SHP77 (cell line): ENCODE data around the gene ELP4.

Experiments used
- DNase-seq, 2 experiments: peaks; one replicate each; lab custom pipeline; 2025; lab: John Stamatoyannopoulos, UW

Gene ELP4

GRCh38 chr11:31824879-31825837 lies 315.6 kb downstream of the ELP4 start:
- DNase-seq = no peak

- no peak for DNase-seq
Measured at GRCh38 chr11:31825838-31826484, 316.4 kb downstream of the ELP4 start.

DNA sequence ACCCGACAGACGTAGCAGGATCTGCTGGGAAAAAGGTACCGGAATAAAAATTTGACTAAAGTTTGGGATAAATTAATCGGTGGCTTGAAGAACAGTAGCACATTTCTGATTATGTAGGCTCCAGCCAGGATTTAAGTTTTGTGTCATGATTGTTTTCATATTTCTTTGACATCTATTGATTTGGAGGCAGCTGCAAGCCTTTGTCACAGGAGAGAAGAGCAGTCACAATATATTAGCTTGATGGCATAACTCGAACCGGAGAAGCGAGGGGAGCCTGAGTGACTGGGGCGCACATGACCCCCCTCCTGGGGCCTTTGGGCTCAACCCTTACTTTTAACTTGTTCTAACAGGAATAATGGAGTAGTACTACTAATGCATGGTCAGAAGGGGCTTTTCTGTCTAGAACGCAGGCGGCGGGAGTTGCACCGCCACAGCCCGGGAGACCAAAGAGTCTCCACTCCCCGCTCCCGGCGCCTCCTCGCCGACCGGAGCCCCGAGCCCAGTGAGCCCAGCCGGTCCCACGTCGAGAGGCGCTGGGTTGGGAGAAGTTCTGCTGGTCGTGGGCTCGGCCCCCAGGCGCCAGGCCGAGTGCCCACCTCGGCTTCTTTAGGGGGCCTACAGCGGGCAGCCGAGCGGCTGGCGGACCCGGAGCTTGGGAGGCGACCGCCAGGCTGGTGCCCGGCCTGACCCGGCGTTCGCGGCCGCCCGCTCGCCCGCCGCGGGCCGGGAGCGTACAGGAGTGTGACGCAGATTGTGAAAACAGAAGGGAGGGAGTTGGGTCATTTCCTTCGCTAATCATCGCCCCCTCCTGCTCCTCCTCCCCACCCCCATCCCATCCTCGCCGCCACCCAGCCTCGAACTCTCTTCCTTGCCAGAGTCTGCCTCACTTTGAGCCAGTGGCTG lies 317.2 kb downstream of the ELP4 start:
- no peak for DNase-seq

DNA sequence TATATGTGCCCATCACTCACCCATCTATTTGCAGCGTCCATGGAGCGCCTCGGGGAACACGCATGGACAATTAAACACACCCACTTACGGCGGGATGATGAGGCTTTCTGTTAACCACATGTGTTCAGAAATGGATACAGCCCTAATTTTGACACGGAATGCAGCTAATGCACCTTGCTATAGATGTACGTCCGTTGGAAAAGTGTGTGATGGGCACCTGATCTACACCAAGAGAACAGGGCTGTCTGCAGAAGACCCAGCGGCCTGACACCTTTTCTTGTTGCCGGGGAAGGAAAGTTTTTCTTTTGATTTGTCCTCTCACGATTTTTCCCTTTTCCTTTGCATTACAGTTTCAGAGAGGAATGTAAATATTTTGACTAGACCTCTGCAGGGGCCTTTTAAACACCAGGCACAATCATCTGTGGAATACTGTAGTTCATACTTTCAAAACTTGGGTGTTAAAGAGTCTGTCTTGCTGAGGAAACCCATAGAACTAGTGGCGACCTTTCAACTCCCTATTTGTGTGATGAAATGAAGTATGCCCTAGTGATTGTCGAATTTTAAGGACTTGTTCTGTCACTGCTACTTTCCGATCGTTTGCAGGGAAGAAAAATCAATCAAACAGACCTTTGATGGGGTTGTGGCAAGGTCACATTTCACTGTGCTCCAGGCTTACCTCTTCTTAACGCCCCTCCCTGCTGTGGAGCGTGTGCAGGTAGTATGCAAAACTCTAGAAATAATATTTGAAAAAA lies 318.1 kb downstream of the ELP4 start:
- no peak for DNase-seq

DNA sequence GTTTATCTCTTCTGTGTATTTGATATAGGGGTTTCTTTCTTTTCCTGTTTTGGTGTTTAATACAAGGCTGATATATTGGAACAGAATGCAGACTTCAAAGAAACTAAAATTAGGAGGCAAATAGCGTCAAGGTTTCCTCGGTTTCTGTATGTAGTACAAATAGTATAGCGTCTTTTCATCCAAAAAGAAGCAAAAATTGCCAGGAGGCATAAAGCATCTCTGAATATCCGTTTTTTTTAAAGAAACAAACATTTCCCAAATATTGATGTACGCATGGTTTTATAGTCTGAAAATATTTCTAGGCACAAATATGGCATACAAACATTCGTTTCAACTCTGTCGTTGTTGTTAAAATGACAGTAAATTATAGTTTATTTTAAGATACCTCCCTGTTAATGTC lies 318.6 kb downstream of the ELP4 start:
- no peak for DNase-seq

- no peak for DNase-seq
Measured at GRCh38 chr11:31830406-31830805, 320.8 kb downstream of the ELP4 start.

GRCh38 chr11:31834237-31834636 lies 324.7 kb downstream of the ELP4 start:
- DNase-seq = no peak
